ENCODE results near the gene AMOT.

AMOT gene

DNA sequence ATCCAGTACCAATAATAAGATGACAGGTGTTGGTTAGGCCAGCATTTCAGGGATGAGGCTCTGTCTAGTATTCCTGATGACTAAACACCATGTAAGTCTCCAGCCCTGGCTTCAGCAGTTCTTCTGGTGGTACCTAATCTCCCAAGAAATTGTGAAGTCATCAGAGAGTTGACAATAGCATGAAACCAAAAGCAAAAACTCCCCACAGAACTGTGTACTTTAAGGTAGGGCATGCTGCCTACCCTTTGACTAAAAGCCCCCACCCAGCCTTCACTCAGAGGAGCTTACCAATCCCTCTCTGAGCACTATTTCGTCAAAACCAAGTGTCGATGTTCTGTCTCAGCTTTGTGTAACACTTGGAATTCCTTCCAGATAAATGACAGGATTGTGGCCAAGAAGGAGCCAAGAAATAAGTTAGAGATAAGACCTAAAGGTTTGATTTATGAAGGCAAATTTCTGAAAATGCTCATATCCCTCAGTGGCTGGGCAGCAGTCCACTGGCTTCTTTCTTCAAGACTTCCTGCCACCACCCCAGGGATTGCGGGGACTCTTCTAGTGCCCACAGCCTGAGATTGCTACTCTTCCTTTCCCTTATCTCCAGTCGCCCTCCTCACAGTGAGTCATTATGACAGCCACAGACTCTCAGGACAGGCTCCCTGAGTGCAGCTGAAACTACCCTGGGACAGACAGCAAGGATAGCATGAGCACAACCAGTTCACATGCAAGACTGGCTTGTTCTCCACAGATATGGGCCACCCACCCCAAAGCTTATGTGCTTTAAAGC, 93.6 kb downstream of the AMOT start:
- no peak for DNase-seq

DNA sequence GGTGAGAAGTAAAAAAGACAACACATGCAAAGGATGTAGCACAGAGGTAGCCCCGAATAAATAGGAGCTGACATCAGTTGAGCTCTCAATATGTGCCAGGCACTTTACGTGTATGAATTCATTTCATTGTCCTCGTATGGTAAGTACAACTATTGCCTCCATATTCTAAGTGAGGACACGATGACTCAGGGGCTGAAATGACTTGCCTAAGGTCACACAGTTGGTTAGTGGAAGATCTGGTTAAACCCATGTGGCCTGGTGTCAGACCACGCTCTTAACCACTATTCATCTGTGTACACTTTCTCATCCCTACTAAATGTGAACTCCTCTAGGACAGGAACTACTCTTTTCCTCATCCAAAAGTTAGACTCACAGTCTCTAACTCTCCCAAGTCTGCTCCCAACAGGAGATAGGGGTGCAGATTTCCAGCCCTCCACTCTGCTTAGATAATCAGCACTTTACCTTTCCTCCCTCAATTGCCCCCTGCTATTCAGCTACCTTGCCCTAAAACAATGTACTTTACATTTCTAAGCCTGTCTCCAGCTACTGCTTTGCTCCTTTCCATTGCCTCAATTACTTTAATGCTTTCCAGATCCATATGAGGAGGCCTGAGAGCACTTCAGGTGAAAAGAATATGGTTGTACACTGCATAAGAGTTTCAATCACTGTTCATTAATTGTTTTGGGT, 102.1 kb downstream of the AMOT start:
- DNase-seq = no peak

DNA sequence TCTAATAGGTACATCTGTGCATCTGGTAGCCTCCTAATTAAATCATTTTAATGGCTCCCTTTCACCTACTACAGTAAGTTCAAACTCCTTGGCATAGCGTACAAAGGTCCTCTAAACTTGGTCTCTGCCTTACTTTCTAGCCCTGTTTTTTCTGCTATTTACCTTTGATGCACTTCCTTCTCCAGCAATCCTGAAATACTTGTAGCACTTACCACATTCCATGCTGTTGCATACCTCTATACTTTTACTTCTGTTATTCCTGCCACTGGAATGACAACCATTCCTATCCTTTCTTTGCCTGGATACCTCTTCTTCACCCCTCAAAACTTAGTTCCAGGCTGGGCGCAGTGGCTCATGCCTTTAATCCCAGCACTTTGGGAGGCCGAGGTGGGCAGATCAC, 104.3 kb downstream of the AMOT start:
- DNase-seq = no peak

DNA sequence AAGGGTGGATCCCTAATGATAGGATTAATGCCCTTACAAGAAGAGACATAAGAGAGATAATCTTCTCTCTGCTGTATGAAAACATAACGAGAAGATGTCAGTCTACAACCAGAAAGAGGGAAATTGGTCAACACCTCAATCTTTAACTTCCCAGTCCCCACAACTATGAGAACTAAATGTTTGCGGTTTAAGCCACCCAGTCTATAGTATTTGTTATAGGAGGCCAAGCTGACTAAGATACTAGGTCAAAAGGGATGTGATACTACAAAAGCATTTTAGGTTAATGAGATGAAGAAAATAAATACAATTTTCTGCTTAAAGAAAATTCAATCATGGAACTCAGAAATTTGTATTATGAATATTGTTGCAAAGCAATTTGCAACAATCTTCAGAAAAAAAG, 105.5 kb downstream of the AMOT start:
- no peak for DNase-seq

DNA sequence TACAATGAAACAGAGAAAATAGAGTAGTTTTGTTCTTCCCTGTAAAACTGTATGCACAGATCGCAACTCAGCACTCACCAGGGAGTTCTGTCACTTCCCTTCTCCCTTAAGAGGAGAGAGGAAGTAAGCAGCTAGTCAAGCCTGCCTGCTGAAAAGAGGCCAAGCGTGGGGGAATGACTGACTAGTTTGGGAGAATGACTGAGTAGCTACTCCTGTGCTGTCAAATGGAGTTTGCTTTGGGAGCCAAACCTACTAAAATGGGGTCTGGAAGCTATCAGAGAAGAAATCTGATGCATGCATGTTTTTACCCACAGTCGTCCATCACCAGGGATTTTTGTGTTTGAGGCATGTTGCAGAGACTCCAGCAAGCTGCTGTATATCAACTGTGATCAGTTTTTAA, 106.3 kb downstream of the AMOT start:
- peak in 7 of 58 donors; percentile 0 to 37 (median 1) for DNase-seq

DNA sequence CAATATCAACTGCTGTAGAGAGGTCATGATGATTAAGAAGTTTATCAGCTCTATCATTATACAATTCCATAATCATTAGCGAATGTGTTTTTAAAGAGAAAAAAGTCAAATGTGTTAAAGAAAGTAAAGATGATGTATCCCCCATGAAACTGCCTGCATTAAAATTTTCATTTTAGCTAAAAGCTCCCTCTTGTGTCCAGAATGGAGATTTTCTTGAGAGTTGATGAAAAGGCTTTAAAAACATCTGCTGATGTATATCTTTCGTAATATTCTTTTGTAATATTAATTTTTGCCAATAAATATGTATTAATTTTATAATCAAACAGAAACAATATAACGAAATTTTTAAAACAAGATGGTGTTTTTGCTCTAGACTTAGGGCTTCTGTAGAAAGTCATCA, 108.8 kb downstream of the AMOT start:
- DNase-seq = no peak

Measured in anterior cingulate cortex (tissue), 58 donors.